OCI-M2 (cell line): Measurements from ENCODE around the gene FAM227B.
"Not testable (repeated sequence)": the region's sequence is repeated elsewhere in the genome, so short reads cannot be mapped to it uniquely, and the experiment has no call there.

Experiments used
- DNase-seq: peaks from one replicate; lab custom pipeline; 2025; ENCODE audit not compliant: unreplicated experiment; lab: John Stamatoyannopoulos, UW

FAM227B gene

GRCh38 chr15:49495993-49496753 lies 124.4 kb downstream of the FAM227B start:
- DNase-seq = no peak

- no peak for DNase-seq
Measured at GRCh38 chr15:49494842-49495241, 125.8 kb downstream of the FAM227B start.

DNA sequence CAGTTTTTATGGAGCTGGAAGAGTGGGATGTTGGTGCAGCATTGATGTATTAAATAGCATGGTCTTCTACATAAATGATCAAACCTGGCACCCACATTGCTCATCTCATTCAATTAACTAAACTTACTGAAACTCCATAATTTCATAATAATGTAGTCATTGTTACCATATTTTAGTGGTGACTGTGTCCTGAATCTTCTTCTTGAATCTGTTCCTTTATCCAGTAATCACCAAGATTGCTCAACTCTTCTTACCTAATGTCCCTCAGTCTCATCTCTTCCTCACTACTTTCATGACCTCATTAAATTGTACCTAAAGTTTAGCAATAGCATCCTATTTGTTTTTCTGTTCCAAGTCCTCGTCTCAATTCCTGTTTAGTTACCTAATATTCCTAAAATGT lies 127.8 kb downstream of the FAM227B start:
- DNase-seq = no peak

DNA sequence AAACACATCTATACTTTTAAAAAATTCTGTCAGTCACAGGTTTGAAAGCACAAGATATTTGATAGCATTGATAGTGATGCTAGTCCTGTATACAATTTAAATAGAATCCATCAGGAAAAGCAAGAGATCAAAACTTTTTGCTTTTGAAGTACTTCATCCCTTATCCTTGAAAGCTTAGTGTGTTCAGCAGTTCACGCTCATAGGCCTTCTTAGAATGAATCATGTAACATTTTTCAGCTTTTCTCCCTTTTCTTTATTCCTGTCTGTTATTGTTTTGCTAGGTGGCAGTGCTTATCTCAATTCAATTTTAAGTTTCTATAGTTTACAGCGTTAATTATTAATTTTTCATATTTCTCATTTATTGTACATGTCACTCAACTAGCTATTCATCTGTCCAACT lies 128.5 kb downstream of the FAM227B start:
- no peak for DNase-seq

DNA sequence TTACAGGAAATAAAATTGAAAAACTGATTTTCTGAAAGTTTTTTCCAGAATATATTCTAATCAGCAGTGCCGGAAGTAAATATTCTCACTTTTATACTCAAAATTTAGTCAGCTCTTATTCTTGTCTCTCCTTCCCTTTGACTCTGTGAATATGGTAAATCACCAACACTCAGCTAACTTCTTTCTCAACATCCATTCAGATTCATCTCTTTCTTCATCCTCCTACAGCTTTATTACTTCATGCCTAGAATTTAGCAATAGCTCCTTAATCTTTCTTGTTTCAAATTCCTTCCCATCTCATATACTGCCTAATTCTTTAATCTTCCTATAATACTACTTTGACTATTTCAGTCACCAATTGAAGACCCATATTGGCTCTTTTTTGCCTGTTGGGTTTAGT lies 129.7 kb downstream of the FAM227B start:
- no peak for DNase-seq

GRCh38 chr15:49485401-49485800 lies 135.2 kb downstream of the FAM227B start:
- not testable (repeated sequence) for DNase-seq

DNA sequence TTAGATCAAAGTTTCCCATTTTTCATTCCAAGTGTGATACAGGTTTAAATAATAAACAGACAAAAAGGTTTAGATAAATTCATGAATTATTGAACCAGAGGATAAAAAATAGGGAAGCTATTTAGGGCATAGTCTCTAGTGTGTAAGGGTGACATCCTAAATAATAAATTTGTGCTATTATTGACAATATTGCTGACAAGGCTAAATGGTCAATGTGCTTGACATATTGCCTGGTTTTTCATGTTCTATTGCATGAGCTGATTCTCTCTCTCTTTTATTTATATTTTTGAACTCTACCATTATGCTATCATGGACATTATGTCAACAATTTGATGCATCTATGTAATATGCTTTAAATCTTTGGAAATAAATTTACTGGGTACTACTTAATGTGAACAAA lies 141.6 kb downstream of the FAM227B start:
- not testable (repeated sequence) for DNase-seq

- DNase-seq = not testable (repeated sequence)
Measured at GRCh38 chr15:49478021-49478420, 142.6 kb downstream of the FAM227B start.

GRCh38 chr15:49473031-49473430 lies 147.6 kb downstream of the FAM227B start:
- no peak for DNase-seq

DNA sequence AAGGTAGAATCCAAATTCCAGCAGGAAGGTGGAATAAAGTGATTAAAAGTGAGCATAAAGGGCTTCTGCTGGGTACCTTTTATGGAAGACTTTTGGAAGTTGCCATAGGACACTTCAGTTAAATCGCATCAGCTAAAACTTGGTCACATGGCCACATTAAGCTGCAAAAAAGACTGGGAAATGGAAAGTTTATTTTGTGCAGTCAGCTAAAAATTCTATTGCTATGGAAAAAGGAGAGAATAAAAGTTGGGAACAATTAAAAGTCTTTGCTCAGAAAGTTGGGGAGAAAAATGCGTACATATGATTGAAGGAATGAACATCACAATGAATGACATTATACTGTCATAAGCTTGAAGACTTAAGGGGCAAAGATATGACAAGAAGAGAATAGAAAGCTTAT lies 148.3 kb downstream of the FAM227B start:
- DNase-seq = no peak

- DNase-seq = no peak
Measured at GRCh38 chr15:49471733-49472132, 148.9 kb downstream of the FAM227B start.

- DNase-seq = not testable (repeated sequence)
Measured at GRCh38 chr15:49471248-49471647, 149.4 kb downstream of the FAM227B start.

GRCh38 chr15:49468481-49468839 lies 152.2 kb downstream of the FAM227B start:
- no peak for DNase-seq

DNA sequence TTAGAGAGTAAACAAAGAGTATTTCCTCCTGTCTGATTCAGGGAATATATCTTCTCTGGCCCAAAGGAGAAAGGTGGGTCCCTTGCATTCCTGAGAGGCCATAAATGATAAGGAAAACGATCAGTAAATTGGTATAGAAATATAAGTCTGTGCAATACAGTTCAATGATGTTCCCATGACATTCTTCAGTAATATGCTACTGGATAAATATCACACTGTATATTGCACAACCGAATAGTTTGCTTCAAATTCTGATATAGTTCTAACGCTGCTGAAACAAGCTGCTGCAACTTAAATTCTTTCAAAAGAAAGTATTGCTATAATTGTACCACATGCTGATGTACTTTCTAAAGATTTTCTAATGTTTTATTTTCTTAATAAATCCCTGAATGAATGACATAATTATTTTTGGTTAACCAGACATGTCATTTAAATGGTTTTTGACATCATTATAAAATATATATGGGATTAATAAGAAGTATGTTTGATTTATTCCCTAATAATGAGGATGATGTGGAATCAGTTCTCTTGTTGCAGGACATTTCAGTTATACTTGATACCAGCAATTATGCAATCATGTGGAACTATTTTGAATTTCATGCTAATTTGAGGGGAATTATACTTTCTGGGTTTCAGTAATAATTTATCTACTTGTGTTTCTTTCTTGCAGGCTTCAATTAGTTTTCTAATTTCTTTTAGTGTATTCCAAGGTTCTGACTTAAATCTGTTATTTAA lies 152.7 kb downstream of the FAM227B start:
- DNase-seq = no peak

GRCh38 chr15:49466119-49466518 lies 154.5 kb downstream of the FAM227B start:
- no peak for DNase-seq

DNA sequence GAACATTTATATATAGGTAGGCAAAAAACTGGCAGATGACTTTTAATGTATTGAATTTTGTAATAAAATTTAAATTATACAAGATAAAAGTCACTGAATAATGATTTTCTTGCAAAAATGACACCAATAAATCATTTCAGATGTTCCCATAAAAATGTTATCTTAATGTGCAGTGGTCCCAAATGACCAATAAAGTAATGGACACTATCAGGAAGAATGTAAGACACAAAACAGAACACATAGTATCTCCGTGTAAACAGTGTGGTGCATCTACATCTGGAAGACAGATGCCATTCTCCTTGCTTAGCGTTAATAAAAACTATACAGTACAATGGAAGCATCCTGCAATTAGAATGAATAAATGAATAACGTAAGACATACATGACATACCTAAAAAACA lies 156.1 kb downstream of the FAM227B start:
- no peak for DNase-seq

DNA sequence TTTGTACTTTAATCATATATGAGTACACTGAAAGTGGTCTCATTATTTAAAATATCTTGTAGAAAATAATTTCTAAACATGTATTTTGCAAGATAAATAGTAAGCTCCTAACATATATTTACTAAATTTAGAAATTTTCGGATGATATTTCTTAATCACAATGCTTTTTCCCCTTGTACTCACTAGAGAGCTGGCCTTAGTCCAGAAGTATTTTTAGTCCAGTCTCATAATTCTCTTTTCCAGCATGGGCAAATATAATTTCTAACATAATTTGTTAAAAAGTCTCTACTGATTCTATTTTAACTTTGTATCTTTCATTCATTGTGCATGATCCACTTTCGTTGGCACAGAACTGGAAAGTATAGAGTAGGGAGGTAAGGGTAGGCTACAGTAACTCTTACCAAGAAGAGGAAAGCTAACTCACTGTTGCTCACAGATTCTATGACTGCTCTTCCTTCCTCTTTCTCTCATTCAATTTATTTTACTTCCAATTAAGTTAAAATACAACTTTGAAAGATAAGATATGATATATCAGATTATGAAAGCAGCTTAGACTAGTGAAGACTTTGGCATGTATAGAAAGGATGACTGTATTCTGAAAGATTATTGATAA lies 158.3 kb downstream of the FAM227B start:
- no peak for DNase-seq

- DNase-seq = no peak
Measured at GRCh38 chr15:49460411-49460941, 160.1 kb downstream of the FAM227B start.

DNA sequence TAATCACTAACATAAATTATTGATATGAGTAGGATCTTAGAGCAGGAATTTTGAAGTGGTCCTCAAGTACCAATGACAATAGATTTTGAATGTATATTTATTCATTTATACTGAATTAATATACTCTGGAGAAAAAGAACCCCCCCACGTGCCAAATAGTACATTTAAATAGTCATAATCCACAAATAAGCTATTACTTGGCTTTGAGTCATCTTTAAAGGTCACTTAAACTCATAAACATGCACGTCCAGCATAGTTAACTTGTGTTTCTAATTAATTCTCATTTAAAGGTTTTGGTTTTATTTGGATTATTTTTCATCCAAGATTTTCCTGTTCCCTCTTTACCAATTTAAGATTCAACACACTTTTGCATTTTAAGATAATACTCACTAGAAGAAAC lies 162.5 kb downstream of the FAM227B start:
- no peak for DNase-seq

DNA sequence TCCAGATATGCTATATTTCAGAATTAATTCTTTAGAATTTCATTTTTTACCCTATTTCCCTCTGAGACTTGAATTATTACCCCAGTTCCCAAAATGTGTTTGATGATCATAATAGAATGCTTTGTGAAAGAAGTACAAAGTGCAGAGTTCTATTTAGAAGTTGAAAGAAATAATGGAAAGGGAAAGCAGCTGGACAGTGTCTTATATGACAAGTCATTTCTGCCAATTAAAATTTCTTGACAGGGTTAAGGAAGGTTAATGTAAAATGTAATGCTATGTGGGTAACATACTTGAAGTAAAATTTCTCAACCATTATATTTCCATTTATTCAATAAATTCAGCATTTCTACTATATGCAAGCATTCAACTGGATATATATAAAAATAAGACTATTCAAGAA lies 164.5 kb downstream of the FAM227B start:
- DNase-seq = no peak

DNA sequence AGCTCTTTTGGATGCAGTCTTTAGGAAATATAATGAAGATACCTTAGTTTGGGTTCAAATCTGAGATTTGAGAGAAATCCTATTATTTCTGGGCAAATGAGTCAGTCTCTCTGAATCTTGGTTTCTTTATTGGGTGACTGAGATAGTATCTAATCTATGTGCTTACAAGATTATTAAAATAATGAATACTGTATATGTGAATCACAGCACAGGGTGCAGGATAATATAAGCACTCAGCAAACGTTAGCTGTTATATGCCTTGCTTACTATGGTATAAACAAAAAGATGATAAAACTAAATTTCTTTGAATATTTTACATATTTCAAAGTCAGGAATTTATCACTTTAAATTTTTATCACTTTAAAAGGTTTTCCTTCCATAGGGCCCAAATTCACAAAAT lies 168.0 kb downstream of the FAM227B start:
- no peak for DNase-seq

DNA sequence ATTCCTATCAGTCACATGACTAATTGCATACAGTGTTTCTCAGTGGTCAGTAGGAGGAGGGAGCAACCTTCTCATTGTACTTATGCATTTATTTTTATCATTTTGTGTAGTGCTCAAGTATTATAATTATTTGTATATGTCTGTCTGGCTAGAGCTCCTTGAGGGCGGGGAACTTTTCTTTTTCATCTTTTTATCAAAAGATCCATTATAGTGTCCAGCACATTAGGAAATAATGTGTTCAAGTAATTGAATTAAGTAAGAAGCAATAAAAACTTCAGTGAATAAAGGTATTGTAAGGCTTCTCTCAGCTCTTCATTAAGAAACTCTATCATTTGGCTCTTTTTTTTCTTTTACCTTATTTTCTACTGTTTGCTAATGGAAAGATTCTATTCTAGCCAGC lies 178.8 kb downstream of the FAM227B start:
- no peak for DNase-seq
